HG03045 (cell line): ENCODE measurements around the gene NBAS.
"Not testable (repeated sequence)": the region's sequence is repeated elsewhere in the genome, so short reads cannot be mapped to it uniquely, and the experiment has no call there.

Source experiments
- ATAC-seq: cut with Tn5 transposase; IDR thresholded peaks from one replicate; pipeline ENCODE4 v1.9.1; 2021; ENCODE audit warnings: mild to moderate bottlenecking, moderate library complexity; ENCODE audit not compliant: unreplicated experiment

NBAS gene

GRCh38 chr2:15325296-15325695 is 235.8 kb downstream of the NBAS start:
- ATAC-seq = no peak

DNA sequence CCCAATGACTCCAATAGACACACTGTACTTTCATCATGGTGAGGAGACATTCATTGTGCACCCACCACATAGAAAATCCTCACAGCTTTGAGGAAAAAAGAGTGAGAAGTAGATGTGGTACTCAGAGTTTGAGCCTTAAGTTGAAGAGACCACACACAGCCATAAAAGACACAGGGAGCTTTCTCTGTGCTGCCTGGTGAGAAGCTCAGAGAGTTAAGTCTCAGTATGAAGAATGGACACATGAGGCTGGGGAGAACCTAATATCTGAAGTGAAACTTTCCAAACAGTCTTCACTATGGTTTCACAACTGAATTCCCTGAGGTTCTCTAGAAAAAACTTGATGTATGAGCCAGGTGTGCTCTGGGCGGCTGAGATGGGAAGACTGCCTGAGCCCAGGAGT is 237.9 kb downstream of the NBAS start:
- no peak for ATAC-seq

DNA sequence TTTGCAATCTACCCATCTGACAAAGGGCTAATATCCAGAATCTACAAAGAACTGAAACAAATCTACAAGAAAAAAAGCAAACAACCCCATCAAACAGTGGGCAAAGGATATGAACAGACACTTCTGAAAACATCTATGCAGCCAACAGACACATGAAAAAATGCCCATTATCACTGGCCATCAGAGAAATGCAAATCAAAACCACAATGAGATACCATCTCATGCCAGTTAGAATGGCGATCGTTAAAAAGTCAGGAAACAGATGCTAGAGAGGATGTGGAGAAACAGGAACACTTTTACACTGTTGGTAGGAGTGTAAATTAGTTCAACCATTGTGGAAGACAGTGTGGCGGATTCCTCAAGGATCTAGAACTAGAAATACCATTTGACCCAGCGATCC is 239.7 kb downstream of the NBAS start:
- not testable (repeated sequence) for ATAC-seq

DNA sequence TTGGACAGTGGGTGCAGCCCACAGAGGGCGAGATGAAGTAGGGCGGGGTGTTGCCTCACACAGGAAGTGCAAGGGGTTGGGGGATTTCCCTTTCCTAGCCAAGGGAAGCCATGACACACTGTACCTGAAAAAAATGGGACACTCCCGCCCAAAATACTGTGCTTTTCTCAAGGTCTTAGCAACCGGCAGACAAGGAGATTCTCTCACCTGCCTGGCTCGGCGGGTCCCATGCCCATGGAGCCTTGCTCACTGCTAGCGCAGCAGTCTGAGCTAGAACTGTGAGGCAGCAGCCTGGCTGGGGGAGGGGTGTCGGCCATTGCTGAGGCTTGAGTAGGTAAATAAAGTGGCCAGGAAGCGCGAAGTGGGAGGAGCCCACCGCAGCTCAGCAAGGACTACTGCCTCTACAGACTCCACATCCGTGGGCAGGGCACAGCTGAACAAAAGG is 244.7 kb downstream of the NBAS start:
- ATAC-seq = no peak

GRCh38 chr2:15315411-15315810 is 245.7 kb downstream of the NBAS start:
- no peak for ATAC-seq

DNA sequence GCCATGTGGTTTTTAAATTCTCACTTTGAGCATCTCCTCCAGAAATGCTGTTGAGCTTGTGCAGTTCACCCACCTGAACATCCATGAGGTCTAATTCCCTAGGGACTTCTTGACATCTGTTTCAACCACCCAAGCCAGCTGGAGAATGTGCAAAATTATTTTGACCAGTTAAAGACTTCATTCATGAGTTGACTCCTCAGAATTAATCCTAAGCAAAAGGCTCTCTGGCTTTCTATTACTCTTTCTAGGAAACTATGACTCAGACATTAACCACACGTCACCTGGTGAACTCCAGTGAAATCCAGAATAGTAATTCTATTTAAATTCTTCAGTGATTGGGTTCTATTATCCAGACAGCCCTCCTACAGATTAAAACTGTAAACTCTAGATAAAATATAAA is 247.5 kb downstream of the NBAS start:
- ATAC-seq = peak; percentile 72

DNA sequence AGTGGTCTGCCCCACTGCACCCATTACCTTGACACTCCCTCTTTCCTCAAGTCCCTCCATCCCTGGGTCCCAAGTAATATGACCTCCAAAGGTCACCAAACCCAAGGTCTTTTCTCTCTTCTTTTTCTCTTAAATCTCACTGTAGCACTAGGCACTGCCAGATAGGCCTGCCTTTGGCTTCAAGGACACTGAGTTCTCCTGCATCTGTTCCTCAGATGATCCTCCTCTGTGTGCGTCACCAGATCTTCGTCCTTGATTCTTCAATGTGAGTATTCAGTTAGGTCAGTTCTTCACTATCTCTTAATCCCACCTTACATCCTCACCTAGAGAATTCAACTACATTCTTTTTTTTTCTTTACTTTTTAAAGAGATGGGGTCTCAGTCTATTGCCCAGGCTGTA is 249.2 kb downstream of the NBAS start:
- no peak for ATAC-seq

GRCh38 chr2:15311201-15311907 is 249.8 kb downstream of the NBAS start:
- peak; percentile 47 for ATAC-seq

DNA sequence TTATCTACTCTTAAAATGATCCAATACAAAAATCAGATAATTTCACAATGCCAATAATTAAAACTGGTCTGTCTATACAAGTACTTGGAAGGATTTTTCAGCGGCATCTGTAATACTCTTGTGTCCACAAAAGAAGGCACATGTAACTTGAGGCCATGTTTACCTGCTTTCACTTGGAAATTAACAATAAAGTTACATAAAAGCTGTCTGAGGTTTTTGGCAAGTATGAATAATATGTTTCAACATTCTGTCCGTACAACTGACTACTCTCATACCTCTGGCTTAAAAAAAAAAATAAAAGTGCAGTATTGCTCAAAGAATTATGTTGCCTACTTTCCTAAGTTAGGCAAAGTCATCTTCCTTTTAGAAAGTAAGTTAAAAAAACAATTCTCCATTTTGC is 253.6 kb downstream of the NBAS start:
- no peak for ATAC-seq

GRCh38 chr2:15306706-15307105 is 254.4 kb downstream of the NBAS start:
- ATAC-seq = no peak

GRCh38 chr2:15303874-15304273 is 257.3 kb downstream of the NBAS start:
- ATAC-seq = no peak

- ATAC-seq = no peak
Measured at GRCh38 chr2:15302154-15302553, 259.0 kb downstream of the NBAS start.

DNA sequence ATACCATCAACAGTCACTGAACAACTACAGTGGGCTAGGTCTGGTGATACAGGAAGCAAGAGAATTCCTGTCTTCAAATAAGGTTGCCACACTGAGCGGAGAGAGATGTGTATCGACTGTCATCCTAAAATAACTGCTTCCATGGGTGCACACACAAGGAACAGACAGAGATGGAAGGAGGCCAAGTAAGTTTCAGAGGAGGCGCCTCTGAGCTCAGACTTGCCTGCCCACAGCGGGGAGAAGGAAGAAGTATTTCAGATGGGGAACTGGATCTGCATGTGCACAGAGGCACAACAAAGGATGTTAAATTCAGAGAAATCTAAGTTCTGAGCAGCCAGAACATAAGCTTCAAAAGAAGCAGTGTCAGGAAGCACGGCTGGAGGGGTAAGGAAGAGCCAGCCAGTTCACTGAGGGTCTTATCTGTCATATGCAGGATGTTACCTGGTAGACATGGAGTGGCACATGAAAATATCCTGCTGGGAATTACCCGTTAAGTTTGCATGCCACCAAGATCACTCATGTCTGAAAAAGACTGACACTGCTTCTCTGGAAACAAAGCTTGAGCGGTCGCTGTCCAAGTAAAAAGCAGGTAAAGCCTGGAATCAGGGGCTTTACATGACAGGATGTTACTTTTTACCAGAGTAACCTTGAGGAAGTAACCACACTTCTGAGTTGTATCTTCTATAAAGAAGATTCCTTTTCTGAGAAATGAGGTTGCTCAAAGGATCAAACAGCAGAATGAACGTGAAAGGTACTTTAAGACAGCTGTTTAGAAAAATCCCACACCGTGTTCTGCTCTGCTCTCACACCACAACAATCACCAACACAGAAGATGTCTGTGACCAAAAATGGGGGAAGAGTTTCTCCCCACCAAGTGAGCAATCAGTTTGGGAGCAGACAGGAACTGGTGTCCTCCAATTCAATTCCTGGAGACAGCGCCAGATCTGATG is 260.2 kb downstream of the NBAS start:
- no peak for ATAC-seq

- no peak for ATAC-seq
Measured at GRCh38 chr2:15299904-15300520, 261.1 kb downstream of the NBAS start.

GRCh38 chr2:15298770-15299169 is 262.4 kb downstream of the NBAS start:
- no peak for ATAC-seq

DNA sequence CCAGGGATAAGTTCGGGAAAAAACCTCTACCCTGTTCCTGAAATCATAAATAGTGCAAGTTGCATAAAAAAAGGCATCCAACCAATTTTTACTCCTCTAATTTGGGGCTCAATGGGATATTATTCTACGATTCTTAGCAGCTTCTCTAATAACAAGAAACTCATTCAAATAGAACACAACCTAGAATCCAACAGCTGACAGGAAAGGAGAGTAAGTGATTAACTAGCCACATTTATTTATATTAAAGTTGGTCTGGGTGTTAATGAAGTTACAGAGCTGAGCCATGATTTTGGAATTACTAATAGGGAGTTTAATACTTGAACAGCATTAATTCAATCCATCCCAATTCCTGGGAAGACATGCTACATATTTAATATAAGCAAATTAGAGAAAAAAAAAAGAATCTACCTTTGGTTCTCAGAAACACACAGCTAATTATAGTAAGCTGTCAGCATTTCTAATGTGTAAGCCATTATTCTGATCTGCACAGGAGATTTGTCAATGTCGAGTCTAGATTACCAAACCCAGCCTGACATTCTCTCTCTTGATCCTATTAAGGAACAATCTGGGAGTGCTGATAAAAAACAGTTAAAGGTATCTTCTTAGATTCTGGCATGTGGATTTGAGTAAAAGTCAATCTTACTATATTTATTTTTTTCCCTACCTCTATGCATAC is 267.7 kb downstream of the NBAS start:
- ATAC-seq = no peak

DNA sequence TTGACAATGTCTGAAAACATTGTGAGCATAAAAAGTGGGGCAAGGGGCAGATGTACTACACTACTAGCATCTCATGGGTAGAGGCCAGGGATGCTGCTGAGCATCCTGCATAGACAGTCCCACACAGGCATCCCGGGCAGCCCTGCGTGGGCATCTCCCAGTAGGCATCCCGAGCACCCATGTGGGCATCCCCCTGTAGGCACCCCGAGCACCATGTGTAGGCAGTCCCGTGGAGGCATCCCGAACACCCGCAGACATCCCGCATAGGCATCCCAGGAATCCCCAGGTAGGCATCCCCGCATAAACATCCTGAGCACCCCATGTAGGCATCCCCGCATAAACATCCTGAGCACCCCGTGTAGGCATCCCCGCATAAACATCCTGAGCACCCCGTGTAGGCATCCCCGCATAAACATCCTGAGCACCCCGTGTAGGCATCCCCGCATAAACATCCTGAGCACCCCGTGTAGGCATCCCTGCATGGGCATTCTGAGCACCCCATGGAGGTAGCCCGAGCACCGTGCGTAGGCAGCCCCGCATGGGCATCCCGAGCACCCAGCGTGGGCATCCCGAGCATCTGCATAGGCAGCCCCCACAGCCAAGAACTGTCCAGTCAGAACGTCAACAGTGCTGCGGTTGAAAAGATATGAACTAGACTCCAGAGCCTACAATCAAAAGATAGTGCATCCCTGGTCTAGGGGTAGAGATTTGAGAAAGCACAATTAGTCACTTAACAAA is 273.5 kb downstream of the NBAS start:
- no peak for ATAC-seq

DNA sequence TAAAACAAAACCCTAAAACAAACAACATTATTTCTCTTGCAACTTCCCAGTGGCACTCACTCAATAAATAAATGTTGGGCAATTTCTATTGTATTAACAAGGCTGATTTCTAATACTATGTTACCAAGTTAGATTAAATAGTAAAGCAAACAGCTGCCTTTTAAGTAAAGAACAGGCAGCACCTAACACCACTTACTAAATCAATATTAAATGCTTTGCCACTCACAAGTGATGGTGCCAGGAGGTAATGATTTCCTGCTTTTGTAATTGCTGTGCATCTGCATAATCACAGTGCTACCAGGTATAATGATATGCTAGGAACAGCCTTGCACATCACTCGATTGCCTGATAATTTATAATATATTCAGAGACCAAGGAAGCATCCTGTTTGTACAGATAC is 276.5 kb downstream of the NBAS start:
- ATAC-seq = no peak

DNA sequence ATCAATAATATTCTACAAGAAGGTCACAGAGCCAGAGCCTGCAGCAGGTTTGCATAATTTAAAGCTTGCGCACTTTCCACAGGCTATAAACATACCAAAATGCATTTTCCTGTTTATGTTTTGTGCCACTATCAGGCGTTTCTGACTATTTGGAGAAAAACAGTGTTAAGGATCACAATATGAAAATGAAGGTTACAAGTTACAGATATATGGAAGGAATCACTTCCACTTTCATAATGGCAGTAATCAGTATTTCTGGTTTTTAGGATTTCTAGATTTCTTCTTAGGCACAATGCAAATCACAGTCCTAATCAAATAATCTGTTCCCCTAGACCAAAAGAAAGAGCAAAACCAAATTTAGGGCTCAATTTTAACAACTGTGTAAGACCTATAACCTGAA is 279.5 kb downstream of the NBAS start:
- no peak for ATAC-seq

- no peak for ATAC-seq
Measured at GRCh38 chr2:15279201-15279876, 281.8 kb downstream of the NBAS start.
